A673 (cell line): ENCODE results near the gene HSD11B1L. TPM values are rescaled to one million over a fixed set of nuclear protein-coding genes. Genes with fewer than 3 reads are reported as not detected.

Experiments used
- BruUV-seq: library from RNA; stranded (reverse); fragments of 400-500 nt; replicated peaks from 2 replicates; lab custom pipeline; 2021; lab: Mats Ljungman, UMichigan
- CTCF ChIA-PET: fragments of 300-600 bp; sonication (Branson Sonifier 250); formaldehyde crosslinking; loops from one replicate; lab custom pipeline; 2022; ENCODE audit warnings: antibody characterized with exemption; lab: Charles Lee
- POLR2A ChIA-PET: fragments of 300-600 bp; sonication (Branson Sonifier 250); formaldehyde crosslinking; loops from one replicate; lab custom pipeline; 2022; ENCODE audit warnings: antibody characterized with exemption; ENCODE audit not compliant: low non-redundant PET; lab: Charles Lee
- DNase-seq: peaks from one replicate; pipeline ENCODE4 v3.0.0-alpha.2; 2015; ENCODE audit warnings: low spot score
- H3K27ac ChIP-seq: fragments of 200-600 bp; sonication (generic); 2 replicates; pipeline ENCODE4 v1.5.1; 2016; ENCODE audit warnings: mixed run types, low read depth, mild to moderate bottlenecking, mixed read lengths, antibody characterized with exemption, low read length; ENCODE audit not compliant: poor library complexity, severe bottlenecking
- H3K27me3 ChIP-seq: fragments of 200-600 bp; sonication (generic); replicated peaks from 2 replicates; pipeline ENCODE4 v1.6.1; 2017; ENCODE audit warnings: mixed run types, low read depth, mild to moderate bottlenecking, mixed read lengths, antibody characterized with exemption, low read length; ENCODE audit not compliant: insufficient read depth, poor library complexity
- H3K36me3 ChIP-seq: fragments of 200-600 bp; sonication (generic); 2 replicates; pipeline ENCODE4 v1.6.1; 2016; ENCODE audit warnings: mixed run types, mild to moderate bottlenecking, mixed read lengths, antibody characterized with exemption, low read length; ENCODE audit not compliant: insufficient read depth, poor library complexity, severe bottlenecking
- H3K4me1 ChIP-seq: fragments of 200-600 bp; sonication (generic); 2 replicates; pipeline ENCODE4 v1.6.1; 2017; ENCODE audit warnings: mixed run types, mild to moderate bottlenecking, mixed read lengths, antibody characterized with exemption, low read length; ENCODE audit not compliant: insufficient read depth, poor library complexity, severe bottlenecking
- H3K4me3 ChIP-seq: fragments of 200-600 bp; sonication (generic); 2 replicates; pipeline ENCODE4 v1.5.1; 2016; ENCODE audit warnings: low read depth, mixed run types, mild to moderate bottlenecking, mixed read lengths, low read length; ENCODE audit not compliant: poor library complexity, severe bottlenecking
- H3K9me3 ChIP-seq: fragments of 200-600 bp; sonication (generic); 2 replicates; pipeline ENCODE4 v1.6.1; 2016; ENCODE audit warnings: mixed run types, low read depth, mild to moderate bottlenecking, mixed read lengths, antibody characterized with exemption, low read length; ENCODE audit not compliant: poor library complexity, severe bottlenecking
- CTCF ChIP-seq: fragments of 300-800, 200-600 bp; sonication (generic); conservative IDR thresholded peaks from 2 replicates; pipeline ENCODE4 v1.5.1; 2017; ENCODE audit warnings: low read depth, mild to moderate bottlenecking, antibody characterized with exemption, low read length, moderate library complexity, mixed read lengths
- EZH2 ChIP-seq: fragments of 200-600 bp; sonication (generic); IDR thresholded peaks from 2 replicates; pipeline ENCODE4 v1.6.1; 2017; ENCODE audit warnings: borderline replicate concordance, low read depth, mild to moderate bottlenecking, mixed read lengths, antibody characterized with exemption, low read length; ENCODE audit not compliant: poor library complexity, severe bottlenecking
- intact Hi-C: fragments of 100-400 bp; cut with micrococcal nuclease; formaldehyde crosslinking; loops from one replicate; pipeline ENCODE4 v1.10.0; 2022; ENCODE audit not compliant: unreplicated experiment
- total RNA-seq: library from RNA; stranded (reverse); gene quantifications from 2 replicates; pipeline ENCODE4 v1.2.3, GENCODE V29; 2021

HSD11B1L gene
- total RNA-seq, 1 experiment from 2014 or later: 5.7 TPM

GRCh38 chr19:5690125-5690954 is 9.5 kb downstream of the HSD11B1L start, which contains the start of gene RPL36:
TSS of gene RPL36 (plus strand) at chr19:5690295. CDS start at chr19:5690508, 213 bp downstream.
- Histone ChIP-seq H3K27me3 (no peaks in the 10 kb centered on the region), H3K4me3 (peak within 1 kb of the TSS; percentile 92), H3K27ac (peak within 1 kb of the TSS; percentile 96), H3K9me3 (no peaks in the 10 kb centered on the region), H3K36me3 (peaks cover 43% of the 10 kb centered on the region), H3K4me1 (peaks cover 8% of the 10 kb centered on the region)
- TF ChIP-seq CTCF (peak; percentile 99), EZH2 (no peak)
- ChIA-PET CTCF (interaction anchor here (0.6 to 1.2 kb wide), 4 partner anchors 28 to 114 kb away, joined by 3 to 4 read pairs (median 4); partner anchors contain the start of genes CATSPERD and LONP1), POLR2A (interaction anchor here (2.4 kb wide), 1 partner anchor 28 kb away, joined by 7 read pairs; no protein-coding TSS in a partner anchor)
- intact Hi-C loops: no loop called here
- no TSS peak for BruUV-seq
- peak; percentile 98 for DNase-seq

GRCh38 chr19:5690955-5691821 is 10.4 kb downstream of the HSD11B1L start:
- TSS peak; percentile 88 for BruUV-seq
- Histone ChIP-seq H3K36me3 (peaks cover 52% of the 10 kb centered on the region), H3K9me3 (no peaks in the 10 kb centered on the region), H3K27ac (peak overlapping the region; percentile 96), H3K4me1 (peaks cover 8% of the 10 kb centered on the region), H3K4me3 (peak overlapping the region; percentile 92), H3K27me3 (no peaks in the 10 kb centered on the region)
- intact Hi-C loops: no loop called here
- ChIA-PET CTCF (interaction anchor here (0.8 kb wide), 1 partner anchor 27 kb away, joined by 4 read pairs; no protein-coding TSS in a partner anchor), POLR2A (interaction anchor here (0.5 to 2.4 kb wide), 3 partner anchors 23 to 58 kb away, joined by 3 to 21 read pairs (median 7); no protein-coding TSS in a partner anchor)
- TF ChIP-seq CTCF (no peak), EZH2 (no peak)
- peak; percentile 72 for DNase-seq
